ENCODE data around the gene CLTA.

Gene CLTA, protein sequence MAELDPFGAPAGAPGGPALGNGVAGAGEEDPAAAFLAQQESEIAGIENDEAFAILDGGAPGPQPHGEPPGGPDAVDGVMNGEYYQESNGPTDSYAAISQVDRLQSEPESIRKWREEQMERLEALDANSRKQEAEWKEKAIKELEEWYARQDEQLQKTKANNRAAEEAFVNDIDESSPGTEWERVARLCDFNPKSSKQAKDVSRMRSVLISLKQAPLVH

DNA sequence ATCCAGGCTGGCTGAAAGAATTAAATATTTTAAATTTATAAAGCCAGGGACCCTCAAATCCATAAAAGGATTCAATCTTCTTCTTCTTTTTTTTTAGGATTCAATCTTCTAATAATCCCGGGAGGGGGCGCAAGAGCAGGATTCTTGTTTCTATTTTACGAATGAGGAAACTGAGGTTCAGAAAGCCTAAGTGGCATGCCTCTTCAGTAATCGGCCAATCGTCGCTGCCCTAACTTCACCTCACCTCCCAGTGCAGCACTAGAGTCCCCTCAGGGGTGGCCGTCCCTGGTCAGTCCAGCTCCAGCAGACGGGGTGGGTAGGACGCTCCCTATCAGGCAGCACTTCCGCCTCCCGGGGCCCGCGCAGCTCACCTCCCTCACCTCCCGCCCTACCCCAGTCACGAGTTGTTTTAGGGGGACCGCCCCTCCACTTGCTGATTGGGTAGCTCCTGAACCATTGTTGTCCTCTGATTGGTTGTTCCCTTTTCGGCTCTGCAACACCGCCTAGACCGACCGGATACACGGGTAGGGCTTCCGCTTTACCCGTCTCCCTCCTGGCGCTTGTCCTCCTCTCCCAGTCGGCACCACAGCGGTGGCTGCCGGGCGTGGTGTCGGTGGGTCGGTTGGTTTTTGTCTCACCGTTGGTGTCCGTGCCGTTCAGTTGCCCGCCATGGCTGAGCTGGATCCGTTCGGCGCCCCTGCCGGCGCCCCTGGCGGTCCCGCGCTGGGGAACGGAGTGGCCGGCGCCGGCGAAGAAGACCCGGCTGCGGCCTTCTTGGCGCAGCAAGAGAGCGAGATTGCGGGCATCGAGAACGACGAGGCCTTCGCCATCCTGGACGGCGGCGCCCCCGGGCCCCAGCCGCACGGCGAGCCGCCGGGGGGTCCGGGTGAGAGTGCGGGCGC lies at the start of gene CLTA:
CLTA (plus strand) TSS at position 534 of the 902 bp plus-strand sequence; CDS start at position 670, 136 bp downstream.
- 0 out of 2 replicates have a peak, but pooled peaks cover 6% of the 10 kb centered on the region for H3K4me1 ChIP-seq (ENCODE audit: control insufficient read depth, insufficient read depth, low read length)
- POLR2A ChIA-PET: interaction anchor here (0.6 to 2.6 kb wide), 55 partner anchors 9 to 428 kb away, joined by 3 to 30 read pairs (median 4); partner anchors contain the start of genes CCIN, GLIPR2, GNE and HINT2
- CTCF ChIA-PET: interaction anchor here (0.6 to 3.6 kb wide), 32 partner anchors 9 to 887 kb away, joined by 3 to 28 read pairs (median 4); partner anchors contain the start of gene OR2S2
- H3K36me3 ChIP-seq (ENCODE audit: control insufficient read depth in 2 of 2, insufficient read depth in 1 of 2, low read length in 2 of 2): peaks cover 0 to 23% of the 10 kb centered on the region in 2 experiments; a peak in 2 of 3 replicates
- peak within 1 kb of the TSS; percentile 84; the same call in 1 of the 2 replicates for H3K27ac ChIP-seq (ENCODE audit: extremely low read depth, low read depth, low read length)
- H3K4me3 ChIP-seq (ENCODE audit: low read depth, low read length): peak within 1 kb of the TSS; percentile 93
- no peaks in the 10 kb centered on the region for H3K9me3 ChIP-seq (ENCODE audit: control insufficient read depth, insufficient read depth, low read depth, low read length)
- TF ChIP-seq IKZF3 (tag by site-specific recombination; IDR thresholded peaks at IDR 0.05): no peak
- TF ChIP-seq ZNF768 (tag by site-specific recombination; IDR thresholded peaks at IDR 0.05): no peak
- TF ChIP-seq ZNF560 (tag by site-specific recombination; IDR thresholded peaks at IDR 0.05; ENCODE audit: borderline replicate concordance): no peak
- no peak for TF ChIP-seq ZNF624 (tag by site-specific recombination; IDR thresholded peaks at IDR 0.05)
- TF ChIP-seq, protein P1, sequence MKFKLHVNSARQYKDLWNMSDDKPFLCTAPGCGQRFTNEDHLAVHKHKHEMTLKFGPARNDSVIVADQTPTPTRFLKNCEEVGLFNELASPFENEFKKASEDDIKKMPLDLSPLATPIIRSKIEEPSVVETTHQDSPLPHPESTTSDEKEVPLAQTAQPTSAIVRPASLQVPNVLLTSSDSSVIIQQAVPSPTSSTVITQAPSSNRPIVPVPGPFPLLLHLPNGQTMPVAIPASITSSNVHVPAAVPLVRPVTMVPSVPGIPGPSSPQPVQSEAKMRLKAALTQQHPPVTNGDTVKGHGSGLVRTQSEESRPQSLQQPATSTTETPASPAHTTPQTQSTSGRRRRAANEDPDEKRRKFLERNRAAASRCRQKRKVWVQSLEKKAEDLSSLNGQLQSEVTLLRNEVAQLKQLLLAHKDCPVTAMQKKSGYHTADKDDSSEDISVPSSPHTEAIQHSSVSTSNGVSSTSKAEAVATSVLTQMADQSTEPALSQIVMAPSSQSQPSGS (tag by site-specific recombination; IDR thresholded peaks at IDR 0.05; ENCODE audit: low read depth): no peak
- TF ChIP-seq, protein P2, sequence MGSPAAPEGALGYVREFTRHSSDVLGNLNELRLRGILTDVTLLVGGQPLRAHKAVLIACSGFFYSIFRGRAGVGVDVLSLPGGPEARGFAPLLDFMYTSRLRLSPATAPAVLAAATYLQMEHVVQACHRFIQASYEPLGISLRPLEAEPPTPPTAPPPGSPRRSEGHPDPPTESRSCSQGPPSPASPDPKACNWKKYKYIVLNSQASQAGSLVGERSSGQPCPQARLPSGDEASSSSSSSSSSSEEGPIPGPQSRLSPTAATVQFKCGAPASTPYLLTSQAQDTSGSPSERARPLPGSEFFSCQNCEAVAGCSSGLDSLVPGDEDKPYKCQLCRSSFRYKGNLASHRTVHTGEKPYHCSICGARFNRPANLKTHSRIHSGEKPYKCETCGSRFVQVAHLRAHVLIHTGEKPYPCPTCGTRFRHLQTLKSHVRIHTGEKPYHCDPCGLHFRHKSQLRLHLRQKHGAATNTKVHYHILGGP (tag by site-specific recombination; IDR thresholded peaks at IDR 0.05): no peak
- TF ChIP-seq OVOL3 (tag by site-specific recombination; IDR thresholded peaks at IDR 0.05): no peak
- no peak for TF ChIP-seq ZNF302 (tag by site-specific recombination; IDR thresholded peaks at IDR 0.05; ENCODE audit: low read depth)
- peak; percentile 73 for TF ChIP-seq ZBTB17 (tag by site-specific recombination; IDR thresholded peaks at IDR 0.05)
- TF ChIP-seq ZNF621 (tag by site-specific recombination; IDR thresholded peaks at IDR 0.05): no peak
- TF ChIP-seq ZSCAN23 (tag by site-specific recombination; IDR thresholded peaks at IDR 0.05): no peak
- no peak for TF ChIP-seq ZFP3 (tag by site-specific recombination; IDR thresholded peaks at IDR 0.05; ENCODE audit: low read depth)
- peak; percentile 77; the same call in 1 of the 2 replicates for TF ChIP-seq ZBTB20 (tag by site-specific recombination; IDR thresholded peaks at IDR 0.05)
- TF ChIP-seq REPIN1 (tag by site-specific recombination; IDR thresholded peaks at IDR 0.05; ENCODE audit: low read depth): no peak
- no peak for TF ChIP-seq ZNF830 (tag by site-specific recombination; IDR thresholded peaks at IDR 0.05; ENCODE audit: low read depth)
- no peak for TF ChIP-seq HOXA7 (CRISPR knock-in tag; IDR thresholded peaks at IDR 0.05; ENCODE audit: borderline replicate concordance)
- TF ChIP-seq, protein P3, sequence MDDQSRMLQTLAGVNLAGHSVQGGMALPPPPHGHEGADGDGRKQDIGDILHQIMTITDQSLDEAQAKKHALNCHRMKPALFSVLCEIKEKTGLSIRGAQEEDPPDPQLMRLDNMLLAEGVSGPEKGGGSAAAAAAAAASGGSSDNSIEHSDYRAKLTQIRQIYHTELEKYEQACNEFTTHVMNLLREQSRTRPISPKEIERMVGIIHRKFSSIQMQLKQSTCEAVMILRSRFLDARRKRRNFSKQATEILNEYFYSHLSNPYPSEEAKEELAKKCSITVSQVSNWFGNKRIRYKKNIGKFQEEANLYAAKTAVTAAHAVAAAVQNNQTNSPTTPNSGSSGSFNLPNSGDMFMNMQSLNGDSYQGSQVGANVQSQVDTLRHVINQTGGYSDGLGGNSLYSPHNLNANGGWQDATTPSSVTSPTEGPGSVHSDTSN (CRISPR knock-in tag; IDR thresholded peaks at IDR 0.05): no peak
- TF ChIP-seq ZNF274 (IDR thresholded peaks at IDR 0.05; ENCODE audit: low read length): no peak
- no peak for TF ChIP-seq ZNF274 (tag by site-specific recombination; IDR thresholded peaks at IDR 0.05; ENCODE audit: borderline replicate concordance)
- peak; percentile 87 for TF ChIP-seq GLIS1 (tag by site-specific recombination; IDR thresholded peaks at IDR 0.05)
- no peak for TF ChIP-seq ZNF510 (tag by site-specific recombination; IDR thresholded peaks at IDR 0.05; ENCODE audit: insufficient replicate concordance)
- no peak for TF ChIP-seq ZNF354C (tag by site-specific recombination; IDR thresholded peaks at IDR 0.05; ENCODE audit: borderline replicate concordance, low read depth)
- no peak for TF ChIP-seq ZNF169 (tag by site-specific recombination; IDR thresholded peaks at IDR 0.05)
- 0 out of 2 replicates have a peak, but pooled peaks have one; percentile 22 for TF ChIP-seq ZNF561 (tag by site-specific recombination; IDR thresholded peaks at IDR 0.05; ENCODE audit: borderline replicate concordance)
- no peak for TF ChIP-seq SCRT1 (tag by site-specific recombination; IDR thresholded peaks at IDR 0.05; ENCODE audit: borderline replicate concordance)
- no peak for TF ChIP-seq ZNF248 (tag by site-specific recombination; IDR thresholded peaks at IDR 0.05)
- TF ChIP-seq ZNF114 (tag by site-specific recombination; IDR thresholded peaks at IDR 0.05): no peak
- TF ChIP-seq ZNF394 (tag by site-specific recombination; IDR thresholded peaks at IDR 0.05; ENCODE audit: borderline replicate concordance): 0 out of 2 replicates have a peak, but pooled peaks have one; percentile 18
- 0 out of 2 replicates have a peak, but pooled peaks have one; percentile 36 for TF ChIP-seq YY1 (tag by site-specific recombination; IDR thresholded peaks at IDR 0.05)
- no peak for TF ChIP-seq ZNF623 (tag by site-specific recombination; IDR thresholded peaks at IDR 0.05)
- TF ChIP-seq ZNF529 (tag by site-specific recombination; IDR thresholded peaks at IDR 0.05; ENCODE audit: insufficient replicate concordance): no peak
- no peak for TF ChIP-seq SETDB1 (IDR thresholded peaks at IDR 0.05; ENCODE audit: insufficient read length, low read length)
